Measurements from ENCODE around the gene RFPL3. TPM values are rescaled to one million over a fixed set of nuclear protein-coding genes. Genes with fewer than 3 reads are reported as not detected.

The RFPL3 gene
- total and polyA plus RNA-seq, 2 donors (not counting 1 experiment from before 2014, with no cell fraction given) = not detected

DNA sequence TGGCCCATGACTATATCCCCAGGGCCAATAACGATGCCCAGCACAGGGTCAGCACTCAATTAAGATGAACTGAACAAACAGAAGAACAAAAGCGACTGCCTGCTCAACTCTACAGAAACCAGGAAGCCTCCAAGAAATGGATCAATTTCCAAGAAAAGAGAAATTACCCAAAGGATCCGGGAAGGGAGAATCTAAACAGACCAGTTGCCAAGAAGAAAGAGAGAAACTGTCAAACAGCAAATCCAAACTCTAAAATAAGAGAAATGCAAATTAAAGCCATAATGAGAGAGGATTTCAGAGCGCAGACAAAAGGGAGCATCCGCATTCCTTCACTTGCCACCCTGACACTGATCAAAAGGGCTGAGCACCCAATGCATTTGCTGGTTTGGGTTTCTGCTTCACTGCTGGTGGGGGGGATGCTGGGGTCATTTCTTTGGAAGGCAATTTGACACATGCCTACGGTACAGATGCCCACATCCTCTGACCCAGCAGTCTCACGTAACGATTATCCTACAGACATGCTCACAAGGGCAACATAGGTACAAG, 37.7 kb upstream of the RFPL3 start:
- Histone ChIP-seq H3K27ac (ENCODE audit: low read length in 2 of 2) (no peak overlapping the region), H3K36me3 (replicated peaks in 1 of 2; ENCODE audit: control extremely low read depth in 1 of 2, control insufficient read depth in 1 of 2, extremely low read depth in 1 of 2, insufficient read depth in 2 of 2, low read length in 1 of 2) (no peaks in the 10 kb centered on the region), H4K20me1 (ENCODE audit: control insufficient read depth, insufficient read depth, low read length, poor library complexity, severe bottlenecking) (no peaks in the 10 kb centered on the region), H3K9me3 (ENCODE audit: control extremely low read depth in 1 of 3, control insufficient read depth in 2 of 3, insufficient read depth in 1 of 3, low read length in 2 of 3) (peaks cover 0 to 10% (median 2%) of the 10 kb centered on the region in 3 donors), H3K9ac (ENCODE audit: low read length) (no peak overlapping the region), H3K79me2 (ENCODE audit: control insufficient read depth, insufficient read depth, low read length) (no peaks in the 10 kb centered on the region), H2AFZ (ENCODE audit: insufficient read depth, low read depth, low read length, poor library complexity, severe bottlenecking) (no peak overlapping the region), H3K4me3 (ENCODE audit: control extremely low read depth in 1 of 5, extremely low read depth in 1 of 5, insufficient read depth in 1 of 5, low read depth in 2 of 5, low read length in 4 of 5) (no peak overlapping the region), H3K4me1 (ENCODE audit: control insufficient read depth in 2 of 2, insufficient read depth in 2 of 2, low read length in 2 of 2) (no peaks in the 10 kb centered on the region), H3K4me2 (replicated peaks; ENCODE audit: low read depth, low read length, poor library complexity, severe bottlenecking) (no peak overlapping the region), H3K27me3 (replicated peaks in 1 of 4; ENCODE audit: control extremely low read depth in 1 of 4, control insufficient read depth in 3 of 4, insufficient read depth in 4 of 4, low read length in 3 of 4) (peaks cover 0 to 3% (median 0%) of the 10 kb centered on the region in 4 experiments)
- intact Hi-C loops (cut with micrococcal nuclease) = no loop called here
- no peaks in the 10 kb centered on the region for H3K4me1 Mint-ChIP-seq
- H3K9me3 Mint-ChIP-seq (ENCODE audit: insufficient read depth) = no peaks in the 10 kb centered on the region
- CTCF ChIA-PET = no interaction called here
- POLR2A ChIA-PET = no interaction called here
- WGBS (ENCODE audit: insufficient coverage) = 73% methylated on average over 6 of the region's 8 CpGs
- H3K27ac Mint-ChIP-seq = no peak overlapping the region
- H3K27me3 Mint-ChIP-seq = peaks cover 7% of the 10 kb centered on the region
- no peak overlapping the region for H3K4me3 Mint-ChIP-seq
- no peak for ATAC-seq (ENCODE audit: low read depth)
- DNase-seq = no peak
- no peak for TF ChIP-seq EZH2 (IDR thresholded peaks at IDR 0.05; ENCODE audit: borderline replicate concordance, insufficient read depth, low read depth, low read length, poor library complexity, severe bottlenecking)
- TF ChIP-seq, protein P1, sequence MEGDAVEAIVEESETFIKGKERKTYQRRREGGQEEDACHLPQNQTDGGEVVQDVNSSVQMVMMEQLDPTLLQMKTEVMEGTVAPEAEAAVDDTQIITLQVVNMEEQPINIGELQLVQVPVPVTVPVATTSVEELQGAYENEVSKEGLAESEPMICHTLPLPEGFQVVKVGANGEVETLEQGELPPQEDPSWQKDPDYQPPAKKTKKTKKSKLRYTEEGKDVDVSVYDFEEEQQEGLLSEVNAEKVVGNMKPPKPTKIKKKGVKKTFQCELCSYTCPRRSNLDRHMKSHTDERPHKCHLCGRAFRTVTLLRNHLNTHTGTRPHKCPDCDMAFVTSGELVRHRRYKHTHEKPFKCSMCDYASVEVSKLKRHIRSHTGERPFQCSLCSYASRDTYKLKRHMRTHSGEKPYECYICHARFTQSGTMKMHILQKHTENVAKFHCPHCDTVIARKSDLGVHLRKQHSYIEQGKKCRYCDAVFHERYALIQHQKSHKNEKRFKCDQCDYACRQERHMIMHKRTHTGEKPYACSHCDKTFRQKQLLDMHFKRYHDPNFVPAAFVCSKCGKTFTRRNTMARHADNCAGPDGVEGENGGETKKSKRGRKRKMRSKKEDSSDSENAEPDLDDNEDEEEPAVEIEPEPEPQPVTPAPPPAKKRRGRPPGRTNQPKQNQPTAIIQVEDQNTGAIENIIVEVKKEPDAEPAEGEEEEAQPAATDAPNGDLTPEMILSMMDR (IDR thresholded peaks at IDR 0.05) = no peak

DNA sequence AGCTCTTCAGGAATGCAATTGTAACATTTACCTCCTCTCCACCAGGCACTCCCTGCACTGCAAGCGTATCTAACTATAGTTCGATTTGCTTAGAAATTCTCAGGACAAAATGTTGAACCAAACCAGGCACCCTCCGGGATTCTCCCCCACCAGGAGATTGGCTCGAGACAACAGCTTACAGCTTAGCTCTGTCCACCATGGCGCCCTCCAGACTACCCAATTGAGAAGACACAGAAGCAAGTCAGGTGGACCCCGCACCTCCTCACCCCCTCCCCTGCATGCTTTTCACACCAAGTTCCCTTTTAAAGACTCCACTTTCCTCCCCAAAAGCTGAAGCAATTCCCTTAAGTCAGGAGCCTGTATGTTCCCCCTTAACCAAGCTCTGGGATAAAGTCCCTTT, 34.7 kb upstream of the RFPL3 start:
- H3K9ac ChIP-seq (ENCODE audit: low read length) = no peak overlapping the region
- no peak overlapping the region for H3K27ac Mint-ChIP-seq
- POLR2A ChIA-PET = no interaction called here

More for the DNA sequence above, 34.7 kb upstream of the RFPL3 start:
- TF ChIP-seq, protein P1 (IDR thresholded peaks at IDR 0.05) = no peak
- no peak for TF ChIP-seq EZH2 (IDR thresholded peaks at IDR 0.05; ENCODE audit: borderline replicate concordance, insufficient read depth, low read depth, low read length, poor library complexity, severe bottlenecking)
- Histone ChIP-seq H3K79me2 (ENCODE audit: control insufficient read depth, insufficient read depth, low read length) (no peaks in the 10 kb centered on the region), H4K20me1 (ENCODE audit: control insufficient read depth, insufficient read depth, low read length, poor library complexity, severe bottlenecking) (no peaks in the 10 kb centered on the region), H3K36me3 (replicated peaks in 1 of 2; ENCODE audit: control extremely low read depth in 1 of 2, control insufficient read depth in 1 of 2, extremely low read depth in 1 of 2, insufficient read depth in 2 of 2, low read length in 1 of 2) (no peaks in the 10 kb centered on the region), H2AFZ (ENCODE audit: insufficient read depth, low read depth, low read length, poor library complexity, severe bottlenecking) (no peak overlapping the region), H3K4me3 (ENCODE audit: control extremely low read depth in 1 of 5, extremely low read depth in 1 of 5, insufficient read depth in 1 of 5, low read depth in 2 of 5, low read length in 4 of 5) (no peak overlapping the region), H3K27ac (ENCODE audit: low read length in 2 of 2) (no peak overlapping the region), H3K27me3 (replicated peaks in 1 of 4; ENCODE audit: control extremely low read depth in 1 of 4, control insufficient read depth in 3 of 4, insufficient read depth in 4 of 4, low read length in 3 of 4) (peaks cover 0 to 3% (median 0%) of the 10 kb centered on the region in 4 experiments), H3K9me3 (ENCODE audit: control extremely low read depth in 1 of 3, control insufficient read depth in 2 of 3, insufficient read depth in 1 of 3, low read length in 2 of 3) (peaks cover 0 to 10% (median 2%) of the 10 kb centered on the region in 3 donors), H3K4me1 (ENCODE audit: control insufficient read depth in 2 of 2, insufficient read depth in 2 of 2, low read length in 2 of 2) (no peaks in the 10 kb centered on the region), H3K4me2 (replicated peaks; ENCODE audit: low read depth, low read length, poor library complexity, severe bottlenecking) (no peak overlapping the region)
- ATAC-seq (ENCODE audit: low read depth) = no peak
- CTCF ChIA-PET = no interaction called here
- 87% methylated on average over 5 of the region's 6 CpGs for WGBS (ENCODE audit: insufficient coverage)
- no peak for DNase-seq
- Mint-ChIP-seq H3K4me3 (no peak overlapping the region), H3K27me3 (no peaks in the 10 kb centered on the region), H3K9me3 (ENCODE audit: insufficient read depth) (no peaks in the 10 kb centered on the region), H3K4me1 (no peaks in the 10 kb centered on the region)
- intact Hi-C loops (cut with micrococcal nuclease) = no loop called here
